IMR-90 (cell line): ENCODE measurements around the gene ERCC8.

Source experiments
- CHD1 ChIP-seq: IDR thresholded peaks from 2 replicates; pipeline ENCODE4 v1.6.1; 2012; ENCODE audit warnings: low read depth, low read length, improper control_type of control experiment
- FOS ChIP-seq: fragments of 150-350 bp; IDR thresholded peaks from 2 replicates; pipeline ENCODE4 v1.6.1; 2016; ENCODE audit warnings: low read depth, low read length
- MXI1 ChIP-seq: IDR thresholded peaks from 2 replicates; pipeline ENCODE4 v1.6.1; 2012; ENCODE audit warnings: low read depth, mild to moderate bottlenecking, low read length, moderate library complexity, borderline replicate concordance
- NFE2L2 ChIP-seq: fragments of 150-350 bp; IDR thresholded peaks from 2 replicates; pipeline ENCODE4 v1.6.1; 2016; ENCODE audit warnings: low read depth, mild to moderate bottlenecking, low read length
- RAD21 ChIP-seq: IDR thresholded peaks from 2 replicates; pipeline ENCODE4 v1.6.1; 2012; ENCODE audit warnings: low read length, improper control_type of control experiment
- RCOR1 ChIP-seq: IDR thresholded peaks from 2 replicates; pipeline ENCODE4 v1.6.1; 2012; ENCODE audit warnings: mild to moderate bottlenecking, low read length, improper control_type of control experiment; ENCODE audit not compliant: insufficient replicate concordance
- TF ChIP-seq, protein P1 (sequence below): conservative IDR thresholded peaks from 2 replicates; pipeline ENCODE4 v1.5.1; 2012; ENCODE audit warnings: mild to moderate bottlenecking, low read depth, low read length, improper control_type of control experiment
- TF ChIP-seq, protein P2 (sequence below): fragments of 150-350 bp; IDR thresholded peaks from 2 replicates; pipeline ENCODE4 v1.6.1; 2016; ENCODE audit warnings: low read depth, mild to moderate bottlenecking, low read length, moderate library complexity, borderline replicate concordance
- TF ChIP-seq, protein P3 (sequence below): fragments of 150-350 bp; IDR thresholded peaks from 2 replicates; pipeline ENCODE4 v1.6.1; 2017; ENCODE audit warnings: mild to moderate bottlenecking, antibody characterized with exemption, low read length, low read depth

DNA sequence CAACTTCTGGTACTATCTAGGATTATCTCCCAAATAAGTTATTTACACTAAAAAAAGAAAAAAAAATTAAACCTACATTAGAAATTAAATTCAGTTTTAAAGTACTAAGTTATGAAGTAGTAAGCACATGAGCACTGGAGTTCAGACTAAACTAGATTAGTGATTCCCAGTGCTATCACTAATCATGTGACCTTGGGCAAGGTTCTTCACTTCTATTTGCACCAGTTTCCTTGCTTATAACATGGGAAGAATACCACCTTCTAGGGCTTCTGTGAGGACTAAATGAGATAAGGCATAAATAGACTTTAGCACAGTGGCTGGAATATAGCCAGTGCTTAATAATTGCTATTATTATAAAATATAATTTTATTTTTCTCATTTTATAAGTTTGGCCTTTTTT, 111.3 kb downstream of the ERCC8 start:
- TF ChIP-seq RCOR1 (no peak), MXI1 (no peak), CHD1 (no peak), NFE2L2 (no peak), RAD21 (no peak), FOS (no peak)
- TF ChIP-seq, protein P1, sequence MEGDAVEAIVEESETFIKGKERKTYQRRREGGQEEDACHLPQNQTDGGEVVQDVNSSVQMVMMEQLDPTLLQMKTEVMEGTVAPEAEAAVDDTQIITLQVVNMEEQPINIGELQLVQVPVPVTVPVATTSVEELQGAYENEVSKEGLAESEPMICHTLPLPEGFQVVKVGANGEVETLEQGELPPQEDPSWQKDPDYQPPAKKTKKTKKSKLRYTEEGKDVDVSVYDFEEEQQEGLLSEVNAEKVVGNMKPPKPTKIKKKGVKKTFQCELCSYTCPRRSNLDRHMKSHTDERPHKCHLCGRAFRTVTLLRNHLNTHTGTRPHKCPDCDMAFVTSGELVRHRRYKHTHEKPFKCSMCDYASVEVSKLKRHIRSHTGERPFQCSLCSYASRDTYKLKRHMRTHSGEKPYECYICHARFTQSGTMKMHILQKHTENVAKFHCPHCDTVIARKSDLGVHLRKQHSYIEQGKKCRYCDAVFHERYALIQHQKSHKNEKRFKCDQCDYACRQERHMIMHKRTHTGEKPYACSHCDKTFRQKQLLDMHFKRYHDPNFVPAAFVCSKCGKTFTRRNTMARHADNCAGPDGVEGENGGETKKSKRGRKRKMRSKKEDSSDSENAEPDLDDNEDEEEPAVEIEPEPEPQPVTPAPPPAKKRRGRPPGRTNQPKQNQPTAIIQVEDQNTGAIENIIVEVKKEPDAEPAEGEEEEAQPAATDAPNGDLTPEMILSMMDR, result no peak
- TF ChIP-seq, protein P2, sequence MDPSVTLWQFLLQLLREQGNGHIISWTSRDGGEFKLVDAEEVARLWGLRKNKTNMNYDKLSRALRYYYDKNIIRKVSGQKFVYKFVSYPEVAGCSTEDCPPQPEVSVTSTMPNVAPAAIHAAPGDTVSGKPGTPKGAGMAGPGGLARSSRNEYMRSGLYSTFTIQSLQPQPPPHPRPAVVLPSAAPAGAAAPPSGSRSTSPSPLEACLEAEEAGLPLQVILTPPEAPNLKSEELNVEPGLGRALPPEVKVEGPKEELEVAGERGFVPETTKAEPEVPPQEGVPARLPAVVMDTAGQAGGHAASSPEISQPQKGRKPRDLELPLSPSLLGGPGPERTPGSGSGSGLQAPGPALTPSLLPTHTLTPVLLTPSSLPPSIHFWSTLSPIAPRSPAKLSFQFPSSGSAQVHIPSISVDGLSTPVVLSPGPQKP, result no peak
- TF ChIP-seq, protein P3, sequence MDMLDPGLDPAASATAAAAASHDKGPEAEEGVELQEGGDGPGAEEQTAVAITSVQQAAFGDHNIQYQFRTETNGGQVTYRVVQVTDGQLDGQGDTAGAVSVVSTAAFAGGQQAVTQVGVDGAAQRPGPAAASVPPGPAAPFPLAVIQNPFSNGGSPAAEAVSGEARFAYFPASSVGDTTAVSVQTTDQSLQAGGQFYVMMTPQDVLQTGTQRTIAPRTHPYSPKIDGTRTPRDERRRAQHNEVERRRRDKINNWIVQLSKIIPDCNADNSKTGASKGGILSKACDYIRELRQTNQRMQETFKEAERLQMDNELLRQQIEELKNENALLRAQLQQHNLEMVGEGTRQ, result no peak
